ENCODE data around the gene LRRC61.
A peak's percentile ranks its signal among the peaks of the same experiment; 100 is the strongest.

The LRRC61 gene

GRCh38 chr7:150357270-150357669 lies 34.1 kb downstream of the LRRC61 start:
- no peak for DNase-seq (ENCODE audit: low read depth)

- DNase-seq (ENCODE audit: low read depth) = no peak
Observed at GRCh38 chr7:150357771-150358427, 34.7 kb downstream of the LRRC61 start.

- DNase-seq (ENCODE audit: low read depth) = no peak
Observed at GRCh38 chr7:150358433-150358832, 35.3 kb downstream of the LRRC61 start.

GRCh38 chr7:150358988-150359621 lies 36.0 kb downstream of the LRRC61 start:
- DNase-seq (ENCODE audit: low read depth) = no peak

GRCh38 chr7:150359622-150360362 lies 36.6 kb downstream of the LRRC61 start:
- DNase-seq (ENCODE audit: low read depth) = no peak

- DNase-seq (ENCODE audit: low read depth) = no peak
Observed at GRCh38 chr7:150360363-150361058, 37.4 kb downstream of the LRRC61 start.

- no peak for DNase-seq (ENCODE audit: low read depth)
Observed at GRCh38 chr7:150361402-150361801, 38.2 kb downstream of the LRRC61 start.

- DNase-seq (ENCODE audit: low read depth) = no peak
Observed at GRCh38 chr7:150361807-150362621, 38.9 kb downstream of the LRRC61 start.

GRCh38 chr7:150363370-150363769 lies 40.2 kb downstream of the LRRC61 start:
- no peak for DNase-seq (ENCODE audit: low read depth)

GRCh38 chr7:150363872-150364271 lies 40.7 kb downstream of the LRRC61 start:
- DNase-seq (ENCODE audit: low read depth) = no peak

GRCh38 chr7:150365194-150365593 lies 42.0 kb downstream of the LRRC61 start:
- no peak for DNase-seq (ENCODE audit: low read depth)

- DNase-seq (ENCODE audit: low read depth) = no peak
Observed at GRCh38 chr7:150365673-150366398, 42.7 kb downstream of the LRRC61 start.

- no peak for DNase-seq (ENCODE audit: low read depth)
Observed at GRCh38 chr7:150367677-150368095, 44.5 kb downstream of the LRRC61 start.

- no peak for DNase-seq (ENCODE audit: low read depth)
Observed at GRCh38 chr7:150368096-150368883, 45.1 kb downstream of the LRRC61 start, which contains the start of gene REPIN1. REPIN1 (plus strand) TSS chr7:150368822; CDS start chr7:150369712, 890 bp downstream.

GRCh38 chr7:150368884-150369747 lies 46.0 kb downstream of the LRRC61 start:
- no peak for DNase-seq (ENCODE audit: low read depth)

- no peak for DNase-seq (ENCODE audit: low read depth)
Observed at GRCh38 chr7:150369748-150370501, 46.8 kb downstream of the LRRC61 start.

GRCh38 chr7:150370612-150371071 lies 47.5 kb downstream of the LRRC61 start:
- DNase-seq (ENCODE audit: low read depth) = peak; percentile 55

Measured in GM04503 (cell line).